ENCODE measurements around the gene TRIM14.
A peak's percentile ranks its signal among the peaks of the same experiment; 100 is the strongest.
"Not testable (repeated sequence)": the region's sequence is repeated elsewhere in the genome, so short reads cannot be mapped to it uniquely, and the experiment has no call there.

The TRIM14 gene

GRCh38 chr9:98080780-98081179 lies 38.2 kb downstream of the TRIM14 start:
- Histone ChIP-seq H3K27me3 (ENCODE audit: insufficient read depth, low read length) (no peaks in the 10 kb centered on the region), H3K9ac (ENCODE audit: low read depth, low read length) (no peak overlapping the region), H3K36me3 (ENCODE audit: insufficient read depth, low read length) (peaks cover 48% of the 10 kb centered on the region), H3K27ac (ENCODE audit: low read depth, low read length) (no peak overlapping the region), H3K9me3 (ENCODE audit: insufficient read depth, low read depth, low read length) (no peaks in the 10 kb centered on the region), H3K4me1 (ENCODE audit: insufficient read depth, low read length) (peaks cover 12% of the 10 kb centered on the region), H3K4me3 (ENCODE audit: low read length) (no peak overlapping the region)
- 96% methylated on average over 12 of the region's 12 CpGs for WGBS

GRCh38 chr9:98080326-98080725 lies 38.7 kb downstream of the TRIM14 start:
- no peak overlapping the region for H3K4me3 ChIP-seq (ENCODE audit: low read length)
- peaks cover 12% of the 10 kb centered on the region; the same call in 1 of the 2 replicates for H3K4me1 ChIP-seq (ENCODE audit: insufficient read depth, low read length)
- H3K27ac ChIP-seq (ENCODE audit: low read depth, low read length): no peak overlapping the region
- H3K27me3 ChIP-seq (ENCODE audit: insufficient read depth, low read length): no peaks in the 10 kb centered on the region
- H3K36me3 ChIP-seq (ENCODE audit: insufficient read depth, low read length): peaks cover 48% of the 10 kb centered on the region
- no peak overlapping the region for H3K9ac ChIP-seq (ENCODE audit: low read depth, low read length)
- H3K9me3 ChIP-seq (ENCODE audit: insufficient read depth, low read depth, low read length): no peaks in the 10 kb centered on the region
- no CpG with 5 or more reads among the region's 1 CpG for WGBS

- Histone ChIP-seq H3K36me3 (ENCODE audit: insufficient read depth, low read length) (peaks cover 48% of the 10 kb centered on the region), H3K4me3 (ENCODE audit: low read length) (no peak overlapping the region), H3K9ac (ENCODE audit: low read depth, low read length) (no peak overlapping the region), H3K9me3 (ENCODE audit: insufficient read depth, low read depth, low read length) (no peaks in the 10 kb centered on the region), H3K4me1 (ENCODE audit: insufficient read depth, low read length) (peaks cover 12% of the 10 kb centered on the region; the same call in 1 of the 2 replicates), H3K27me3 (ENCODE audit: insufficient read depth, low read length) (no peaks in the 10 kb centered on the region), H3K27ac (ENCODE audit: low read depth, low read length) (no peak overlapping the region)
- WGBS: 92% methylated on average over 3 of the region's 5 CpGs
These were observed 40.1 kb downstream of the TRIM14 start for GRCh38 chr9:98078895-98079294.

- not testable (repeated sequence) for H3K27me3 ChIP-seq (ENCODE audit: insufficient read depth, low read length); H3K4me3 ChIP-seq (ENCODE audit: low read length); H3K9ac ChIP-seq (ENCODE audit: low read depth, low read length); H3K9me3 ChIP-seq (ENCODE audit: insufficient read depth, low read depth, low read length)
- H3K4me1 ChIP-seq (ENCODE audit: insufficient read depth, low read length): peaks cover 12% of the 10 kb centered on the region; the same call in 1 of the 2 replicates
- H3K36me3 ChIP-seq (ENCODE audit: insufficient read depth, low read length): peaks cover 25% of the 10 kb centered on the region
- WGBS: 53% methylated on average over 8 of the region's 8 CpGs
- 0 out of 2 replicates have a peak overlapping the region, but pooled peaks have one; percentile 32 for H3K27ac ChIP-seq (ENCODE audit: low read depth, low read length)
These were observed 42.5 kb downstream of the TRIM14 start for GRCh38 chr9:98076514-98076890.

- H3K4me1 ChIP-seq (ENCODE audit: insufficient read depth, low read length): peaks cover 12% of the 10 kb centered on the region; the same call in 1 of the 2 replicates
- no peak overlapping the region for H3K4me3 ChIP-seq (ENCODE audit: low read length)
- WGBS: 80% methylated on average over 6 of the region's 6 CpGs
- no peak overlapping the region for H3K27ac ChIP-seq (ENCODE audit: low read depth, low read length)
- H3K36me3 ChIP-seq (ENCODE audit: insufficient read depth, low read length): peaks cover 14% of the 10 kb centered on the region
- no peaks in the 10 kb centered on the region for H3K27me3 ChIP-seq (ENCODE audit: insufficient read depth, low read length)
- no peak overlapping the region for H3K9ac ChIP-seq (ENCODE audit: low read depth, low read length)
- no peaks in the 10 kb centered on the region for H3K9me3 ChIP-seq (ENCODE audit: insufficient read depth, low read depth, low read length)
These were observed 43.7 kb downstream of the TRIM14 start for GRCh38 chr9:98075332-98075805.

GRCh38 chr9:98074115-98074990 lies 44.7 kb downstream of the TRIM14 start:
- H3K36me3 ChIP-seq (ENCODE audit: insufficient read depth, low read length): peaks cover 14% of the 10 kb centered on the region; the same call in 1 of the 2 replicates
- no peak overlapping the region for H3K9ac ChIP-seq (ENCODE audit: low read depth, low read length)
- H3K27ac ChIP-seq (ENCODE audit: low read depth, low read length): no peak overlapping the region

GRCh38 chr9:98071737-98072136 lies 47.3 kb downstream of the TRIM14 start:
- Histone ChIP-seq H3K4me3 (ENCODE audit: low read length) (no peak overlapping the region), H3K9me3 (ENCODE audit: insufficient read depth, low read depth, low read length) (no peaks in the 10 kb centered on the region), H3K27me3 (ENCODE audit: insufficient read depth, low read length) (no peaks in the 10 kb centered on the region), H3K4me1 (ENCODE audit: insufficient read depth, low read length) (peaks cover 10% of the 10 kb centered on the region; the same call in 1 of the 2 replicates), H3K27ac (ENCODE audit: low read depth, low read length) (no peak overlapping the region), H3K36me3 (ENCODE audit: insufficient read depth, low read length) (no peaks in the 10 kb centered on the region), H3K9ac (ENCODE audit: low read depth, low read length) (no peak overlapping the region)
- 92% methylated on average over 9 of the region's 9 CpGs for WGBS

More at GRCh38 chr9:98074115-98074990, 44.7 kb downstream of the TRIM14 start:
- H3K4me1 ChIP-seq (ENCODE audit: insufficient read depth, low read length): peaks cover 12% of the 10 kb centered on the region; the same call in 1 of the 2 replicates
- H3K4me3 ChIP-seq (ENCODE audit: low read length): no peak overlapping the region
- no peaks in the 10 kb centered on the region for H3K27me3 ChIP-seq (ENCODE audit: insufficient read depth, low read length)
- no peaks in the 10 kb centered on the region for H3K9me3 ChIP-seq (ENCODE audit: insufficient read depth, low read depth, low read length)
- 25% methylated on average over 13 of the region's 13 CpGs for WGBS

- H3K27ac ChIP-seq (ENCODE audit: low read depth, low read length): no peak overlapping the region
- no peaks in the 10 kb centered on the region for H3K27me3 ChIP-seq (ENCODE audit: insufficient read depth, low read length)
- 96% methylated on average over 7 of the region's 7 CpGs for WGBS
- H3K4me1 ChIP-seq (ENCODE audit: insufficient read depth, low read length): 0 out of 2 replicates have a peak, but pooled peaks cover 4% of the 10 kb centered on the region
- no peaks in the 10 kb centered on the region for H3K9me3 ChIP-seq (ENCODE audit: insufficient read depth, low read depth, low read length)
- H3K36me3 ChIP-seq (ENCODE audit: insufficient read depth, low read length): peaks cover 7% of the 10 kb centered on the region; the same call in 1 of the 2 replicates
- no peak overlapping the region for H3K4me3 ChIP-seq (ENCODE audit: low read length)
- no peak overlapping the region for H3K9ac ChIP-seq (ENCODE audit: low read depth, low read length)
These were observed 48.3 kb downstream of the TRIM14 start for GRCh38 chr9:98070704-98071103.

GRCh38 chr9:98069551-98069950 lies 49.5 kb downstream of the TRIM14 start:
- Histone ChIP-seq H3K27ac (ENCODE audit: low read depth, low read length) (no peak overlapping the region), H3K36me3 (ENCODE audit: insufficient read depth, low read length) (peaks cover 12% of the 10 kb centered on the region), H3K9ac (ENCODE audit: low read depth, low read length) (no peak overlapping the region), H3K27me3 (ENCODE audit: insufficient read depth, low read length) (no peaks in the 10 kb centered on the region), H3K4me1 (ENCODE audit: insufficient read depth, low read length) (no peaks in the 10 kb centered on the region), H3K4me3 (ENCODE audit: low read length) (no peak overlapping the region), H3K9me3 (ENCODE audit: insufficient read depth, low read depth, low read length) (no peaks in the 10 kb centered on the region)
- 98% methylated on average over 6 of the region's 6 CpGs for WGBS

GRCh38 chr9:98067184-98067583 lies 51.8 kb downstream of the TRIM14 start:
- H3K4me1 ChIP-seq (ENCODE audit: insufficient read depth, low read length): no peaks in the 10 kb centered on the region
- no peaks in the 10 kb centered on the region for H3K27me3 ChIP-seq (ENCODE audit: insufficient read depth, low read length)
- no peak overlapping the region for H3K4me3 ChIP-seq (ENCODE audit: low read length)
- H3K9ac ChIP-seq (ENCODE audit: low read depth, low read length): no peak overlapping the region
- H3K9me3 ChIP-seq (ENCODE audit: insufficient read depth, low read depth, low read length): no peaks in the 10 kb centered on the region
- over 99% methylated on average over 2 of the region's 2 CpGs for WGBS
- peaks cover 31% of the 10 kb centered on the region for H3K36me3 ChIP-seq (ENCODE audit: insufficient read depth, low read length)
- H3K27ac ChIP-seq (ENCODE audit: low read depth, low read length): no peak overlapping the region

- no peaks in the 10 kb centered on the region for H3K27me3 ChIP-seq (ENCODE audit: insufficient read depth, low read length)
- H3K4me3 ChIP-seq (ENCODE audit: low read length): no peak overlapping the region
- H3K9me3 ChIP-seq (ENCODE audit: insufficient read depth, low read depth, low read length): no peaks in the 10 kb centered on the region
- peaks cover 36% of the 10 kb centered on the region for H3K36me3 ChIP-seq (ENCODE audit: insufficient read depth, low read length)
- WGBS: 100% methylated on average over 1 of the region's 3 CpGs
- no peak overlapping the region for H3K9ac ChIP-seq (ENCODE audit: low read depth, low read length)
- H3K27ac ChIP-seq (ENCODE audit: low read depth, low read length): no peak overlapping the region
- H3K4me1 ChIP-seq (ENCODE audit: insufficient read depth, low read length): no peaks in the 10 kb centered on the region
These were observed 52.8 kb downstream of the TRIM14 start for GRCh38 chr9:98066235-98066634.
